Naive B cell (primary cell): ENCODE data around the gene SPPL2B. TPM values are rescaled to one million over a fixed set of nuclear protein-coding genes. Genes with fewer than 3 reads are reported as not detected.

ENCODE experiments used
- ATAC-seq, 2 donors: fragments of 150-1000 bp; cut with Tn5 transposase; 2 replicates each; pipeline ENCODE4 v1.10.0; 2021; ENCODE audit warnings: low read depth in 2 of 2, mild to moderate bottlenecking in 2 of 2, moderate library complexity in 2 of 2
- DNase-seq: peaks from one replicate; pipeline ENCODE4 v3.0.0; 2022
- H3K27ac Mint-ChIP-seq, 6 donors: one replicate each; pipeline ENCODE4 v1.8.0; 2020 to 2022; ENCODE audit warnings: mild to moderate bottlenecking in 6 of 6, mixed read lengths in 6 of 6, moderate library complexity in 5 of 6, inconsistent platforms in 2 of 6
- H3K27me3 Mint-ChIP-seq, 3 donors: one replicate each; pipeline ENCODE4 v1.8.0; 2021 to 2022; ENCODE audit warnings: mixed read lengths in 3 of 3, mild to moderate bottlenecking in 1 of 3
- H3K36me3 Mint-ChIP-seq, 2 donors: one replicate each; pipeline ENCODE4 v1.8.0; 2020 to 2022; ENCODE audit warnings: mixed read lengths in 2 of 2, inconsistent platforms in 1 of 2, mild to moderate bottlenecking in 1 of 2
- H3K4me1 Mint-ChIP-seq, 3 donors: one replicate each; pipeline ENCODE4 v1.8.0; 2020 to 2022; ENCODE audit warnings: mixed read lengths in 3 of 3, inconsistent platforms in 1 of 3, mild to moderate bottlenecking in 1 of 3, moderate library complexity in 1 of 3
- H3K4me3 Mint-ChIP-seq, 8 donors: one replicate each; pipeline ENCODE4 v1.8.0; 2020 to 2022; ENCODE audit warnings: mild to moderate bottlenecking in 8 of 8, mixed read lengths in 8 of 8, moderate library complexity in 8 of 8, inconsistent platforms in 2 of 8
- H3K9me3 Mint-ChIP-seq, 7 donors: one replicate each; pipeline ENCODE4 v1.8.0; 2020 to 2022; ENCODE audit warnings: mixed read lengths in 7 of 7, mild to moderate bottlenecking in 5 of 7, inconsistent platforms in 2 of 7, moderate library complexity in 1 of 7
- polyA plus RNA-seq, 6 donors: library from polyadenylated mRNA; unstranded; fragments of 300-500 nt; fragmentation: Illumina TruSeq; gene quantifications; one replicate each; pipeline ENCODE4 v1.2.3, GENCODE V29; 2021; ENCODE audit warnings: low read depth in 6 of 6

Gene SPPL2B
- polyA plus RNA-seq, 6 donors from 2014 or later, result 13.0 to 38.0 (median 18.7) TPM

GRCh38 chr19:2307518-2308012, 20.9 kb upstream of the SPPL2B start:
- Mint-ChIP-seq H3K4me1 (peaks cover 31 to 52% (median 49%) of the 10 kb centered on the region in 3 donors), H3K4me3 (peak overlapping the region in 7 of 8 donors; percentile 32 to 83 (median 47)), H3K9me3 (peaks cover 0 to 2% (median 0%) of the 10 kb centered on the region in 7 donors), H3K27me3 (peaks cover 8 to 33% (median 17%) of the 10 kb centered on the region in 3 donors), H3K36me3 (no peaks in the 10 kb centered on the region), H3K27ac (peak overlapping the region in 1 of 6 donors; percentile 76)
- ATAC-seq (no peak), DNase-seq (no peak)

- H3K9me3 Mint-ChIP-seq, result peaks cover 0 to 2% (median 0%) of the 10 kb centered on the region in 7 donors
These were observed 20.3 kb upstream of the SPPL2B start, which contains the start of gene LINGO3 for GRCh38 chr19:2308114-2308556. Gene LINGO3 (minus strand): TSS chr19:2308154. CDS start chr19:2291776, 16,378 bp downstream.

GRCh38 chr19:2309734-2310362, 18.6 kb upstream of the SPPL2B start:
- no peak for ATAC-seq
- H3K36me3 Mint-ChIP-seq, result peaks cover 0 to 2% of the 10 kb centered on the region in 2 donors
- peak overlapping the region in 2 of 6 donors; percentile 74 to 76 for H3K27ac Mint-ChIP-seq
- H3K4me1 Mint-ChIP-seq, result peaks cover 20 to 42% (median 32%) of the 10 kb centered on the region in 3 donors
- H3K4me3 Mint-ChIP-seq, result peak overlapping the region in 4 of 8 donors; percentile 9 to 83 (median 62)
- H3K27me3 Mint-ChIP-seq, result peaks cover 8 to 38% (median 17%) of the 10 kb centered on the region in 3 donors
- H3K9me3 Mint-ChIP-seq, result peaks cover 0 to 4% (median 2%) of the 10 kb centered on the region in 7 donors
- no peak for DNase-seq

More at GRCh38 chr19:2308114-2308556, 20.3 kb upstream of the SPPL2B start, which contains the start of gene LINGO3:
- no peaks in the 10 kb centered on the region for H3K36me3 Mint-ChIP-seq
- H3K27ac Mint-ChIP-seq, result peak within 1 kb of the TSS in 5 of 6 donors; percentile 57 to 92 (median 82)
- H3K4me3 Mint-ChIP-seq, result peak within 1 kb of the TSS; percentile 78 to 91 (median 82)
- H3K27me3 Mint-ChIP-seq, result peaks cover 8 to 37% (median 17%) of the 10 kb centered on the region in 3 donors
- DNase-seq (no peak), ATAC-seq (peak; percentile 41 to 55)
- peaks cover 29 to 51% (median 47%) of the 10 kb centered on the region in 3 donors for H3K4me1 Mint-ChIP-seq

- H3K27me3 Mint-ChIP-seq, result peaks cover 8 to 34% (median 17%) of the 10 kb centered on the region in 3 donors
- no peak for DNase-seq
- peaks cover 0 to 15% (median 9%) of the 10 kb centered on the region in 7 donors for H3K9me3 Mint-ChIP-seq
- H3K27ac Mint-ChIP-seq, result peak overlapping the region in 1 of 6 donors; percentile 70
- H3K36me3 Mint-ChIP-seq, result peaks cover 0 to 5% of the 10 kb centered on the region in 2 donors
- no peak for ATAC-seq
- peaks cover 31 to 46% (median 37%) of the 10 kb centered on the region in 3 donors for H3K4me1 Mint-ChIP-seq
- H3K4me3 Mint-ChIP-seq, result peak overlapping the region in 1 of 8 donors; percentile 59
These were observed 17.4 kb upstream of the SPPL2B start for GRCh38 chr19:2311093-2311492.

- peaks cover 0 to 15% (median 9%) of the 10 kb centered on the region in 7 donors for H3K9me3 Mint-ChIP-seq
- ATAC-seq (no peak), DNase-seq (no peak)
- peaks cover 0 to 5% of the 10 kb centered on the region in 2 donors for H3K36me3 Mint-ChIP-seq
- peak overlapping the region in 2 of 8 donors; percentile 47 to 56 for H3K4me3 Mint-ChIP-seq
- H3K4me1 Mint-ChIP-seq, result peaks cover 34 to 54% (median 43%) of the 10 kb centered on the region in 3 donors
- peak overlapping the region in 2 of 6 donors; percentile 58 to 73 for H3K27ac Mint-ChIP-seq
- H3K27me3 Mint-ChIP-seq, result peaks cover 8 to 28% (median 17%) of the 10 kb centered on the region in 3 donors
These were observed 15.5 kb upstream of the SPPL2B start for GRCh38 chr19:2312820-2313501.

GRCh38 chr19:2315121-2315817, 13.2 kb upstream of the SPPL2B start:
- Mint-ChIP-seq H3K27ac (peak overlapping the region in 5 of 6 donors; percentile 82 to 95 (median 89)), H3K27me3 (peaks cover 0 to 12% (median 3%) of the 10 kb centered on the region in 3 donors), H3K4me3 (peak overlapping the region in 7 of 8 donors; percentile 5 to 79 (median 77)), H3K36me3 (peaks cover 0 to 5% of the 10 kb centered on the region in 2 donors), H3K9me3 (peaks cover 0 to 15% (median 9%) of the 10 kb centered on the region in 7 donors), H3K4me1 (peaks cover 34 to 62% (median 56%) of the 10 kb centered on the region in 3 donors)
- ATAC-seq (no peak), DNase-seq (no peak)

GRCh38 chr19:2315818-2316353, 12.6 kb upstream of the SPPL2B start:
- ATAC-seq, result peak; percentile 78 to 82
- H3K27me3 Mint-ChIP-seq, result peaks cover 0 to 6% (median 0%) of the 10 kb centered on the region in 3 donors
- peaks cover 0 to 5% of the 10 kb centered on the region in 2 donors for H3K36me3 Mint-ChIP-seq
- peak; percentile 60 for DNase-seq
- peak overlapping the region; percentile 5 to 81 (median 77) for H3K4me3 Mint-ChIP-seq
- H3K9me3 Mint-ChIP-seq, result peaks cover 0 to 15% (median 9%) of the 10 kb centered on the region in 7 donors
- peak overlapping the region in 5 of 6 donors; percentile 82 to 95 (median 93) for H3K27ac Mint-ChIP-seq
- H3K4me1 Mint-ChIP-seq, result peaks cover 34 to 62% (median 57%) of the 10 kb centered on the region in 3 donors

- H3K4me1 Mint-ChIP-seq, result peaks cover 34 to 62% (median 53%) of the 10 kb centered on the region in 3 donors
- H3K4me3 Mint-ChIP-seq, result peak overlapping the region in 4 of 8 donors; percentile 6 to 61 (median 48)
- peak overlapping the region in 4 of 6 donors; percentile 83 to 94 (median 89) for H3K27ac Mint-ChIP-seq
- DNase-seq, result no peak
- H3K36me3 Mint-ChIP-seq, result peaks cover 0 to 5% of the 10 kb centered on the region in 2 donors
- peaks cover 0 to 15% (median 9%) of the 10 kb centered on the region in 7 donors for H3K9me3 Mint-ChIP-seq
- H3K27me3 Mint-ChIP-seq, result peaks cover 0 to 6% (median 0%) of the 10 kb centered on the region in 3 donors
- no peak for ATAC-seq
These were observed 11.2 kb upstream of the SPPL2B start for GRCh38 chr19:2317300-2317699.

- no peak for ATAC-seq
- H3K4me3 Mint-ChIP-seq, result peak overlapping the region in 4 of 8 donors; percentile 69 to 79 (median 76)
- peaks cover 0 to 5% (median 0%) of the 10 kb centered on the region in 3 donors for H3K27me3 Mint-ChIP-seq
- peaks cover 33 to 62% (median 53%) of the 10 kb centered on the region in 3 donors for H3K4me1 Mint-ChIP-seq
- DNase-seq, result no peak
- H3K36me3 Mint-ChIP-seq, result peaks cover 0 to 5% of the 10 kb centered on the region in 2 donors
- peak overlapping the region in 4 of 6 donors; percentile 26 to 95 (median 91) for H3K27ac Mint-ChIP-seq
- H3K9me3 Mint-ChIP-seq, result peaks cover 0 to 15% (median 9%) of the 10 kb centered on the region in 7 donors
These were observed 10.7 kb upstream of the SPPL2B start for GRCh38 chr19:2317756-2318155.

- Mint-ChIP-seq H3K27ac (peak overlapping the region in 4 of 6 donors; percentile 57 to 94 (median 87)), H3K4me3 (peak overlapping the region in 6 of 8 donors; percentile 32 to 84 (median 70)), H3K4me1 (peaks cover 33 to 63% (median 55%) of the 10 kb centered on the region in 3 donors), H3K9me3 (peaks cover 0 to 15% (median 9%) of the 10 kb centered on the region in 7 donors), H3K27me3 (no peaks in the 10 kb centered on the region), H3K36me3 (peaks cover 0 to 5% of the 10 kb centered on the region in 2 donors)
- DNase-seq, result no peak
- ATAC-seq, result no peak
These were observed 9.6 kb upstream of the SPPL2B start for GRCh38 chr19:2318923-2319322.

GRCh38 chr19:2319551-2319950, 8.9 kb upstream of the SPPL2B start:
- Mint-ChIP-seq H3K4me1 (peaks cover 36 to 68% (median 62%) of the 10 kb centered on the region in 3 donors), H3K27ac (peak overlapping the region in 4 of 6 donors; percentile 21 to 94 (median 74)), H3K27me3 (no peaks in the 10 kb centered on the region), H3K9me3 (peaks cover 0 to 15% (median 9%) of the 10 kb centered on the region in 7 donors), H3K4me3 (peak overlapping the region in 4 of 8 donors; percentile 45 to 65 (median 46)), H3K36me3 (peaks cover 0 to 5% of the 10 kb centered on the region in 2 donors)
- ATAC-seq, result no peak
- DNase-seq, result no peak

GRCh38 chr19:2320049-2320448, 8.4 kb upstream of the SPPL2B start:
- Mint-ChIP-seq H3K4me1 (peaks cover 38 to 68% (median 64%) of the 10 kb centered on the region in 3 donors), H3K27ac (peak overlapping the region in 2 of 6 donors; percentile 32 to 88)

More at GRCh38 chr19:2320049-2320448, 8.4 kb upstream of the SPPL2B start:
- no peak for DNase-seq
- Mint-ChIP-seq H3K4me3 (peak overlapping the region in 2 of 8 donors; percentile 29 to 45), H3K9me3 (peaks cover 0 to 10% (median 4%) of the 10 kb centered on the region in 7 donors), H3K27me3 (no peaks in the 10 kb centered on the region), H3K36me3 (peaks cover 0 to 2% of the 10 kb centered on the region in 2 donors)
- no peak for ATAC-seq
